ENCODE measurements around the gene CIART.
A peak's percentile ranks its signal among the peaks of the same experiment; 100 is the strongest.
"Not testable (repeated sequence)": the region's sequence is repeated elsewhere in the genome, so short reads cannot be mapped to it uniquely, and the experiment has no call there.

The CIART gene

DNA sequence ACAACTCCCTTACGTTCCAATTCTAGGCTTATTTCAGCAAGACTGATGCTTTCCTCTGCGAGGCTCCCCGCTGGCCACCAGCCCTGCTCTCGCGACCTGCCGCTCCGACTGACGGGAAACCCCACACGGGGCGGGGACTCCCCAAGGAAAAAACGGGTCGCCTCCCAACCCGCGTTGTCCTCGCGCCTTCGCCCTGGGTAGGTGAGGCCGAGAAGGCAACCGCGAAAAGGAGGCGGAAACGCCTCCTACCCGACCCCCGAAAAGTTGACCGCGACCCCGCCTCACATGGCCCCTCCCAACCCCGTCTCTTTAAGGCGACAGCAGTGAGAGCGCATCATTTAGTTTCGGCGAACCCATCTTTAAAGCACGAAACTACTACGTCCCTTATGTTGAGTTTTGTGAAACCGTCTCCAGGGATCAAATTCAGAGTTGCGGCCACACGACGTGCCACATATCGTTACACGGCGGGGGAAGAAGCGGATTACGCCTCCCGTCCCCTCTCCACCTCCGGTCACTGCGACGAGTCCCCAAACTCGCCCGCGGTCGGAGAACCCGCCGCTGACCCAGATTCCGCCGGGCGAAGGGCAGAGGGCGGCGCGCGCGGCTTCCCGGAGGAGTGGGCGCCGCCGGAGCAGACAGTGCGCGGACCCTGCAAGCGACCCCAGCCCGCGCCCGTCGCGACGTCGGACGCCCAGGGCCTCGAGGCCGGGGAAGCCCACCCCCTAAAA, 47.6 kb upstream of the CIART start:
- Histone ChIP-seq H3K4me2 (peak overlapping the region; percentile 53), H3K27me3 (ENCODE audit: insufficient read depth, low read depth) (no peaks in the 10 kb centered on the region), H4K20me1 (ENCODE audit: insufficient read depth) (peaks cover 9% of the 10 kb centered on the region; the same call in 1 of the 2 replicates), H3K4me1 (ENCODE audit: low read depth, poor library complexity, severe bottlenecking) (peaks cover 30% of the 10 kb centered on the region), H3K79me2 (ENCODE audit: insufficient read depth, low read depth) (peaks cover 56% of the 10 kb centered on the region), H2AFZ (ENCODE audit: low read depth) (peak overlapping the region; percentile 53), H3K9ac (peak overlapping the region; percentile 86), H3K27ac (peak overlapping the region; percentile 90), H3K4me3 (IDR thresholded peaks at IDR 0.05; ENCODE audit: insufficient read depth, low read depth, low read length) (peak overlapping the region; percentile 99), H3K36me3 (ENCODE audit: insufficient read depth) (peaks cover 7% of the 10 kb centered on the region; the same call in 1 of the 2 replicates)
- TF ChIP-seq, protein P1, sequence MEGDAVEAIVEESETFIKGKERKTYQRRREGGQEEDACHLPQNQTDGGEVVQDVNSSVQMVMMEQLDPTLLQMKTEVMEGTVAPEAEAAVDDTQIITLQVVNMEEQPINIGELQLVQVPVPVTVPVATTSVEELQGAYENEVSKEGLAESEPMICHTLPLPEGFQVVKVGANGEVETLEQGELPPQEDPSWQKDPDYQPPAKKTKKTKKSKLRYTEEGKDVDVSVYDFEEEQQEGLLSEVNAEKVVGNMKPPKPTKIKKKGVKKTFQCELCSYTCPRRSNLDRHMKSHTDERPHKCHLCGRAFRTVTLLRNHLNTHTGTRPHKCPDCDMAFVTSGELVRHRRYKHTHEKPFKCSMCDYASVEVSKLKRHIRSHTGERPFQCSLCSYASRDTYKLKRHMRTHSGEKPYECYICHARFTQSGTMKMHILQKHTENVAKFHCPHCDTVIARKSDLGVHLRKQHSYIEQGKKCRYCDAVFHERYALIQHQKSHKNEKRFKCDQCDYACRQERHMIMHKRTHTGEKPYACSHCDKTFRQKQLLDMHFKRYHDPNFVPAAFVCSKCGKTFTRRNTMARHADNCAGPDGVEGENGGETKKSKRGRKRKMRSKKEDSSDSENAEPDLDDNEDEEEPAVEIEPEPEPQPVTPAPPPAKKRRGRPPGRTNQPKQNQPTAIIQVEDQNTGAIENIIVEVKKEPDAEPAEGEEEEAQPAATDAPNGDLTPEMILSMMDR (conservative IDR thresholded peaks at IDR 0.05; ENCODE audit: low read depth, low read length) = no peak

DNA sequence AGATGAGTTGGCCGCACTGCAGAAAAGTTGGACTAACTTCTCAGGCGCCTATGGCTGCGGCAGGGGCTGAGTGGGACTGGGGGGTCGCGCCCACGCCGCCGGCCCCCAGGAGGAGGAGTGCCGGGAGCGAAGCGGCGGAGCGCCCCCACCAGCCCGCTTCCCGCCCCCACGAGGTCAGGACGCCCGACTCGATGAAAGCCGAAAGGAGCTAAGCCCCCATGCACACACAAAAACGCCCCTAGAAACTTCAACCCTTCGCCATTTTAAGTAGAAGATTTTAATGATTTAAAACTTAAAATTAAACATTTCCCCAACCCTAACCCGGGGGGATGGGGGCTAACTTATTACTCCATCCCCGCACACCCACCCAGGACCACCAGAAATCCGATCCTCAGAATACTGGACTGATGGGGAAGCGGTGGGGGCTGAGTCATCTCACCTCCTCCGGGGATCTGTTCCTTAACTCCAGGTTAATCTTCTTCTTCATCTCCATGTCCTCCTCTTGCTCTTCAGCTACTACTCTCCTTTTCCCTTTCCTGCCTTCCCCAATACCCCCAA, 47.0 kb upstream of the CIART start:
- peaks cover 30% of the 10 kb centered on the region for H3K4me1 ChIP-seq (ENCODE audit: low read depth, poor library complexity, severe bottlenecking)
- peak overlapping the region; percentile 86 for H3K9ac ChIP-seq
- peak overlapping the region; percentile 90 for H3K27ac ChIP-seq
- no peaks in the 10 kb centered on the region for H3K27me3 ChIP-seq (ENCODE audit: insufficient read depth, low read depth)
- peak overlapping the region; percentile 99 for H3K4me3 ChIP-seq (IDR thresholded peaks at IDR 0.05; ENCODE audit: insufficient read depth, low read depth, low read length)
- peaks cover 50% of the 10 kb centered on the region for H3K79me2 ChIP-seq (ENCODE audit: insufficient read depth, low read depth)
- peaks cover 2% of the 10 kb centered on the region; the same call in 1 of the 2 replicates for H3K36me3 ChIP-seq (ENCODE audit: insufficient read depth)
- TF ChIP-seq, protein P1 (conservative IDR thresholded peaks at IDR 0.05; ENCODE audit: low read depth, low read length) = peak; percentile 48
- peak overlapping the region; percentile 53 for H2AFZ ChIP-seq (ENCODE audit: low read depth)
- peak overlapping the region; percentile 53 for H3K4me2 ChIP-seq
- H4K20me1 ChIP-seq (ENCODE audit: insufficient read depth) = peaks cover 9% of the 10 kb centered on the region; the same call in 1 of the 2 replicates

DNA sequence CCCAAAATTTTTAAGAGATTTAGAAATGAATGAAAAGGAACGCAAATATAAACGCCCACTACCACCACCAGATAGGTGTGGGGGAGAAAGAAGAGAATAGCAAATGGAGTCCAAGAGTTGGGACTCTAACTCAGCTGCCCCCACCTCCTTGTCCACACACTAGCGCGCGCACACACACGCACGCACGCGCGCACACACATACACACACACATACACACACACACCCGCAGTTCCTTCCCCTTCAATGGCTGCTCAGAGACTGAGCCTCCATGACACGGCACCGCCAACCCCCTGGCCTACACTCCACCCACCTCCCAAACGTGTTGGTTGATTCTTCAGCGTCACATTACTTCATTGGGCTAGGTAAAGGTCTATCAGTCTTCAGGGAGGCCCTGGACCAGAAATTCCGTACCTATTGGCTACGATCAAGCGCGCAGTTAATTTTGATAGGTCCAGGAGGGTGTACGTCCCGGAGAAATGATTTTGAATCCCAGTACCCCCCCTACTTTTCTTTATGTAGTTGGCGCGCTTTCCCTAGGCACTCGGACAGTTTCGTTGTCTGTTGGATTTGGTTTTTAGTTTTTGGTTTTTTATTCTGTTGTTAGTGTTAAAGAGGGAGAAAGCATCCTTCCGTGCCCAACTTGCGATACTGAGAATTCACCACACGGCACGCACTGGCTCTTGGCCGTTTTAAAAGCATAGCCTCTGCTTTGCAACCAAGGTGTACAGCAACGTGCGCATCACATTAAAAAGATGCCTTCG, 46.3 kb upstream of the CIART start, which contains the start of gene ANP32E:
Gene ANP32E, minus strand, starts transcription at position 261 of the 762 bp plus-strand sequence. CDS start 326 bp downstream, outside the sequence.
- Histone ChIP-seq H3K4me2 (peak within 1 kb of the TSS; percentile 86), H3K4me1 (ENCODE audit: low read depth, poor library complexity, severe bottlenecking) (peaks cover 30% of the 10 kb centered on the region), H2AFZ (ENCODE audit: low read depth) (peak within 1 kb of the TSS; percentile 53), H3K9ac (peak within 1 kb of the TSS; percentile 86), H3K4me3 (IDR thresholded peaks at IDR 0.05; ENCODE audit: insufficient read depth, low read depth, low read length) (peak within 1 kb of the TSS; percentile 99), H3K27ac (peak within 1 kb of the TSS; percentile 90), H3K36me3 (ENCODE audit: insufficient read depth) (no peaks in the 10 kb centered on the region), H3K79me2 (ENCODE audit: insufficient read depth, low read depth) (peaks cover 43% of the 10 kb centered on the region), H3K27me3 (ENCODE audit: insufficient read depth, low read depth) (no peaks in the 10 kb centered on the region), H4K20me1 (ENCODE audit: insufficient read depth) (peaks cover 9% of the 10 kb centered on the region; the same call in 1 of the 2 replicates)
- TF ChIP-seq, protein P1 (conservative IDR thresholded peaks at IDR 0.05; ENCODE audit: low read depth, low read length) = peak; percentile 70; the same call in 1 of the 2 replicates

DNA sequence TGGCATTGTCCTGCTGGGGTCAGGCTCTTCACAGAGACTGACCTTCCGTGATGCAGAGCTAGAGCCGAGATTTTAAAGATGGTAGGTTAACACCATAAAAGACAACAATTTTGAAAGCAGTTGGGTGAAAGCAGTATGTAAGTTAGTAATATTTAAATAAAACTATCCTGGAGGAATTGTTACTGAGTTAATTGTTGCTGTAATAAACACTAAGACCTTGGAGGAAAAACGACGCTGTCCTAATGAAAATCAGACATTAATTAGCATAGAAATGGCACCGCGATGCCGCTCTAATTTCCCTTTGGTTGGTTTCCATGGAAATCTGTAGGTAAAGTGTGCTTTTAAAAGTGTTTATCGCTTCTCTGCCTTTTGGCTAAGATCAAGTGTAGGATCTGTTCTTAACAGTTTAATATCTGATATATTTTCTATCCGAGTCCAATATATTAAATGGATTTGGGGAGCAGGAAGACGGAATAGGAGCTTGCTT, 45.7 kb upstream of the CIART start:
- H2AFZ ChIP-seq (ENCODE audit: low read depth) = peak overlapping the region; percentile 52

DNA sequence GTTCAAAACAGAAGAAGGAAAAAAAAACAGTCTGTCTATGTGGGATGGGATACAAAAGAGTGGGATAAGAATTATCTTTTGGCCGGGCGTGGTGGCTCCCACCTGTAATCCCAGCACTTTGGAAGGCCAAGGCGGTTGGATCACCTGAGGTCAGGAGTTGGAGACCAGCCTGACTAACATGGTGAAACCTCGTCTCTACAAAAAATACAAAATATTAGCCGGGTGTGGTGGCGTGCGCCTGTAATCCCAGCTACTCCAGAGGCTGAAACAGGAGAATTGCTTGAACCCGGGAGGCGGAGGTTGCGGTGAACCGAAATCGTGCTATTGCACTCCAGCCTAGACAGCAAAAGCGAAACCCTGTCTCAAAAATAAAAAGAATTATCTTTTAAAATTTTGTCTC, 45.2 kb upstream of the CIART start:
- not testable (repeated sequence) for H3K27me3 ChIP-seq (ENCODE audit: insufficient read depth, low read depth); H4K20me1 ChIP-seq (ENCODE audit: insufficient read depth); H3K36me3 ChIP-seq (ENCODE audit: insufficient read depth)
- peaks cover 30% of the 10 kb centered on the region for H3K4me1 ChIP-seq (ENCODE audit: low read depth, poor library complexity, severe bottlenecking)
- peaks cover 34% of the 10 kb centered on the region for H3K79me2 ChIP-seq (ENCODE audit: insufficient read depth, low read depth)
- H3K27ac ChIP-seq = peak overlapping the region; percentile 90
- H3K9ac ChIP-seq = peak overlapping the region; percentile 86
- peak overlapping the region; percentile 52 for H2AFZ ChIP-seq (ENCODE audit: low read depth)
- peak overlapping the region; percentile 98 for H3K4me3 ChIP-seq (IDR thresholded peaks at IDR 0.05; ENCODE audit: insufficient read depth, low read depth, low read length)
- peak overlapping the region; percentile 86 for H3K4me2 ChIP-seq

More for the DNA sequence above, 45.7 kb upstream of the CIART start:
- H3K4me2 ChIP-seq = peak overlapping the region; percentile 86
- TF ChIP-seq, protein P1 (conservative IDR thresholded peaks at IDR 0.05; ENCODE audit: low read depth, low read length) = peak; percentile 52
- H3K27ac ChIP-seq = peak overlapping the region; percentile 90
- H3K36me3 ChIP-seq (ENCODE audit: insufficient read depth) = no peaks in the 10 kb centered on the region
- peak overlapping the region; percentile 86 for H3K9ac ChIP-seq
- H3K4me3 ChIP-seq (IDR thresholded peaks at IDR 0.05; ENCODE audit: insufficient read depth, low read depth, low read length) = peak overlapping the region; percentile 98
- peaks cover 9% of the 10 kb centered on the region; the same call in 1 of the 2 replicates for H4K20me1 ChIP-seq (ENCODE audit: insufficient read depth)
- no peaks in the 10 kb centered on the region for H3K27me3 ChIP-seq (ENCODE audit: insufficient read depth, low read depth)
- peaks cover 37% of the 10 kb centered on the region for H3K79me2 ChIP-seq (ENCODE audit: insufficient read depth, low read depth)
- peaks cover 30% of the 10 kb centered on the region for H3K4me1 ChIP-seq (ENCODE audit: low read depth, poor library complexity, severe bottlenecking)

Data from KMS-11 (cell line).